ENCODE results near the gene SRP54. TPM values are rescaled to one million over a fixed set of nuclear protein-coding genes. Genes with fewer than 3 reads are reported as not detected.
"Not testable (repeated sequence)": the region's sequence is repeated elsewhere in the genome, so short reads cannot be mapped to it uniquely, and the experiment has no call there.

Gene SRP54
- total RNA-seq, 2 donors from 2014 or later = 28.6 to 38.2 TPM

DNA sequence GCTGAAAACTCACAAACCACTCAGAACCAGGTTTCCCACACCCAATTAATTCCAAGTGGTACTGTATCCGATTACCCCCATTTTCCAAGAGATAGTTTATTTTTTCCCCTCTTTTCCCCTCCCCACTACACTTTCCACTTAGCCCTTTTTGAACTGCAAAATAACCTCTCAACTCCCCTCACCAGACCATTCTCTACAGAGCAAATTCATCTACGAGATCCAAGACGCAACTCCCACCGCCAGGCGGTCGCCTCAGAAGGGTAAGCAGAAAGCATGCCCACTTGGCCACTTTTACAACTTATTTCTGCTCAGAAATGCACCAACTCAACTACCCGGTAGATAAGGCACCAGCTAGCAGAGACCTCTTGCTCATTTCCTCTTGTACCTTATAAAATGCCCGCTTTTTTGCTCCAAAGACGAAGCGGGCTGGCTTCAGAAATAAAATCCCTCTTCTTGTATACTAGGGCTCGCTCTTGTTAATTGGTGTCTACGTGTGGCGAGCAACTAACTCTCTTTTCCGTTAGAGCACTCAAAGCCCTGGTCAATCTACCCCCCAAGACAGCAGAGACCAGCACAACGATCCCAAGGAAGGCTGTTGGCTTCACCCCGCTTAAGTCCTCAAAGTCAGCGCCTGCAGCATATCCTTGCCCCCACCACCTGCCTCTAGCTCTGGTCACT is 910 bp upstream of the SRP54 start:
- intact Hi-C loops (cut with DNase I) = loop anchor here (2.0 to 10.0 kb wide), 2 partner anchors 107 to 109 kb away; partner anchors contain the start of gene BAZ1A (in 1 of the 2)
- DNase-seq (no peak), ATAC-seq (peak; percentile 19 to 42)

GRCh38 chr14:34983148-34983760 is 462 bp downstream of the SRP54 start:
- DNase-seq (no peak), ATAC-seq (peak; percentile 10 to 46)
- intact Hi-C loops (cut with DNase I) = loop anchor here (2.0 to 10.0 kb wide), 2 partner anchors 108 to 110 kb away; partner anchors contain the start of gene BAZ1A (in 1 of the 2)

- DNase-seq (no peak), ATAC-seq (no peak)
- intact Hi-C loops (cut with DNase I) = loop anchor here (2.0 to 10.0 kb wide), 2 partner anchors 109 to 111 kb away; partner anchors contain the start of gene BAZ1A (in 1 of the 2)
Measured at GRCh38 chr14:34983786-34984185, 994 bp downstream of the SRP54 start.

- intact Hi-C loops (cut with DNase I) = loop anchor here in 1 of 2 donors (10.0 kb wide), 1 partner anchor 111 kb away; the partner anchor contains the start of gene BAZ1A
- DNase-seq (no peak), ATAC-seq (no peak)
Measured at GRCh38 chr14:34985740-34986139, 2.9 kb downstream of the SRP54 start.

DNA sequence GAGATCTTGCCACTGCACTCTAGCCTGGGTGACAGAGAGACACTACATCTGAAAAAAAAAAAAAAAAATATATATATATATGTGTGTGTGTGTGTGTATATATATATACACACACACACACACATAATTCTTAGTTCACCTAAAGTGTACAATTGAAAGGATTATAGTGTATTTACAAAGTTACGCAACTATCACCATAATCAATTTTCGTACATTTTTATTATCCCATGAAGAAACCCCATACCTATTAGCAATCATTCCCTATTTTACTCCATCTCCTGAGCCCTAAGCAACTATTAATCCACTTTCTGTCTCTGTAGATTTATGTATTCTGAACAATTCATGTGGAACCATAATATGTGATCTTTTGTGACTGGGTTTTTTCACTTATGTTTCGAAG is 4.4 kb downstream of the SRP54 start:
- intact Hi-C loops (cut with DNase I) = loop anchor here in 1 of 2 donors (10.0 kb wide), 1 partner anchor 112 kb away; the partner anchor contains the start of gene BAZ1A
- ATAC-seq = no peak
- no peak for DNase-seq

DNA sequence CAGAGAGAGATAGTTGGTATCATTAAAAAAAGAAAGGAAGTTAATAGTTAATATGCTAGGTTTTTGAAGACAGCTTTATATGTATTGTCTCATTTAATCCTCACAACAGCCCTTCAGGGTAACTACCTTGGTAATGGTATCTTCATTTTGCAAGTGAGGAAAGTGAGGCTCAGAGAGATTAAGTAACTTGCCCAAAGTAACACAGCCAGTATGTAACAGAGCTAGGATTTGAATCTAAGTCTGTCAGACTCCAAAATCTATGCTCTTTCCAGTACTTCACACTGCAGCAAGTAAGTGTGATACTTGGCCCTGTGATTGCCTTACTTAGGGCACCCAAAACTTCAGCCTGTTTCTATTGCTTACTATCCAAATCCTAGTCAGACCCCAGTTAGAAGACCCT is 7.0 kb downstream of the SRP54 start:
- intact Hi-C loops (cut with DNase I) = loop anchor here in 1 of 2 donors (10.0 kb wide), 1 partner anchor 115 kb away; the partner anchor contains the start of gene BAZ1A

DNA sequence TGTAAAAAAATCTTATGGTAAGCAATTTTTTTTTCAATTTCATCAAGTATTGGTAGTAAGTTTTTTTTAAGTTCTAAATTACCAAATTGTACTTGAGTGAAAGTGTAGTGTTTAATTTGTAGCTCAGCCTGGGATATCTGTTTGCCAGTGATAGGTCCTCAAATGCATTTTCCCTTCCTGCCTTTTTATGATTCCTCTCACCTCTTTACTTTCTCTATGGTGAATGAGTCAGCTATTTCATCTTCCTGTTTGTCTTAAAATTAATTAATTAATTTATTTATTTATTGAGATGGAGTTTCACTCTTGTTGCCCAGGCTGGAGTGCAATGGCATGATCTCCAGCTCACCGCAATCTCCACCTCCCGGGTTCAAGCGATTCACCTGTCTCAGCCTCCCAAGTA is 10.6 kb downstream of the SRP54 start:
- DNase-seq (no peak), ATAC-seq (no peak)
- intact Hi-C loops (cut with DNase I) = no loop called here

More for the DNA sequence above, 7.0 kb downstream of the SRP54 start:
- ATAC-seq (no peak), DNase-seq (no peak)

GRCh38 chr14:34994668-34995067 is 11.9 kb downstream of the SRP54 start:
- no peak for ATAC-seq
- intact Hi-C loops (cut with DNase I) = no loop called here
- no peak for DNase-seq

GRCh38 chr14:34997762-34998161 is 15.0 kb downstream of the SRP54 start:
- DNase-seq (no peak), ATAC-seq (no peak)
- intact Hi-C loops (cut with DNase I) = no loop called here

DNA sequence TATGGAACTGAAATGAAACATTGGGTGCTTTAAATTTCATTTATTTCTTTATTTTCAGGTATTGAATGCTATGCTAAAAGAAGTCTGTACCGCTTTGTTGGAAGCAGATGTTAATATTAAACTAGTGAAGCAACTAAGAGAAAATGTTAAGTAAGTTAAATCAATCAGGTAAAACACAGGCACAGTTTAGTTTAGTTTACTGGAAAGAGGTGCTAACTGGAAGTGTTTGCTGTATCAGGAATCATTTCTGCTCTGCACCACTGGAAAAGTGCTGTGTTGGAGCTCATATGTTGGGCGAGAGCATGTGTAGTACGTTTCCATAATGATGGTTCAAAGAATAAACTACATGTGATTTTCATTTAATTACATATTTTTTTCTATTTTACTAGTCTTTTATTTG is 16.7 kb downstream of the SRP54 start:
- ATAC-seq (no peak), DNase-seq (no peak)
- intact Hi-C loops (cut with DNase I) = no loop called here

DNA sequence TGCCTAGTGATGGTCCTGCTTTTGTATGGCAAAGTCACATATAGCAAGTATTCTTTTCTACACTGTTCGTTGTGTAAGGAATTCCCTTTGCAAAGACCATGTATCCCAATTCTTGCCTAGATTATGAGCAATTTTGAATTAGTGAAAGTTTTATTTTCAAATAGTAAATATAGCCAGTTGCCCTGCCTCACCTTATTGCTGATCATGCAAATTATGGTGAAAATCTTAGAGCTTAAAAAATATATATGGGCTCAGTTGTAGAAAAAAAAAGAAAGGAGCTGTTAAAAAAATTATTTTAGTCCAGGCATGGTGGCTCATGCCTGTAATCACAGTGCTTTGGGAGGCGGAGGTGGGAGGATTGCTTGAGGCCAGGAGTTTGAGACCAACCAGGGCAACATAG is 18.8 kb downstream of the SRP54 start:
- DNase-seq = no peak
- intact Hi-C loops (cut with DNase I) = no loop called here
- ATAC-seq = no peak

- intact Hi-C loops (cut with DNase I) = no loop called here
- ATAC-seq (no peak), DNase-seq (no peak)
Measured at GRCh38 chr14:35004839-35005238, 22.0 kb downstream of the SRP54 start.

GRCh38 chr14:35016568-35016967 is 33.8 kb downstream of the SRP54 start:
- DNase-seq (no peak), ATAC-seq (no peak)
- intact Hi-C loops (cut with DNase I) = no loop called here

DNA sequence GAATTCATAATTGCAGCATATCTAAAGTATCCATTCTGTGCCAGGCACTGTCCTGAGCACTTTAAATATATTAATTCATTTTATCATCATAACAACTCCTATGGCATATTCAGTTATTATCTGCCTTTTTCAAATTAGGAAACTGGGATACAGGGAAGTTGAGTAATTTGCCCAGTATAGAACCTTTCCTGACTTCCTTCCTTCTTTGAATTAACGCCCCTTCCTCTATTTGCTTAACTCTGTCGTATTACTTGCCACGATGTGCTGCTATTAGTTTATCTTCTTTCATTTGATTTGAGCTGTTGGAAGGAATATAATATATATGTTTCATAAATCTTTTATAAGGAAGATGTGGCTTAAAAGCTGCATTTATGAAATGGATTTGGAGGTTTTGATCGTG is 37.9 kb downstream of the SRP54 start:
- intact Hi-C loops (cut with DNase I) = no loop called here
- ATAC-seq (no peak), DNase-seq (no peak)

GRCh38 chr14:35028435-35028834 is 45.6 kb downstream of the SRP54 start:
- ATAC-seq (no peak), DNase-seq (no peak)
- intact Hi-C loops (cut with DNase I) = no loop called here

DNA sequence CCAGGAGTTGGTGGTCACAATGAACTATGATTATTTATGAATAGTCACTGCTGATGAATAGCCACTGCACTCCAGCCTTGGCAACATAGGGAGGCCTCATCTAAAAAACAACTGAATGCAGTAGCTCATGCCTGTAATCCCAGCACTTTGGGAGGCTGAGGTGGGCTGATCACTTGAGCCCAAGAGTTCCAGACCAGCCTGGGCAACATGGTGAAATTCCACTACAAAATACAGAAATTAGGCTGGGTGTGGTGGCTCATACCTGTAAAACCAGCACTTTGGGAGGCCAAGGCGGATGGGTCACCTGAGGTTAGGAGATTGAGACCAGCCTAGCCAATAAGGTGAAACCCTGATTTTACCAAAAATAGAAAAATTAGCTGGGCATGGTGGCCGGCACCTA is 49.8 kb downstream of the SRP54 start:
- ATAC-seq (no peak), DNase-seq (no peak)
- intact Hi-C loops (cut with DNase I) = no loop called here

DNA sequence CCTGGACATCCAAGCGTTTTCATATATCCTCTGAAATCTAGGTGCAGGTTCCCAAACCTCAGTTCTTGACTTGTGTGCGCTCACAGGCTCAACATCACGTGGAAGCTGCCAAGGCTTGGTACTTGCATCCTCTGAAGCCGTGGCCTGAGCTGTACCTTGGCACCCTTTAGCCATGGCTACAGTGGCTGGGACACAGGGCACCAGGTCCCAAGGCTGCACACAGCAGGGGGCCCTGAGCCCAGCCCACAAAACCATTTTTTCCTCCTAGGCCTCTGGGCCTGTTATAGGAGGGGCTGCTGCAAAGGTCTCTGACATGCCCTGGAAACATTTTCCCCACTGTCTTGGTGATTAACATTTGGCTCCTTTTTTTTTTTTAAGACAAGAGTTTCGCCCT is 51.6 kb downstream of the SRP54 start:
- no peak for ATAC-seq
- DNase-seq = no peak
- intact Hi-C loops (cut with DNase I) = no loop called here

DNA sequence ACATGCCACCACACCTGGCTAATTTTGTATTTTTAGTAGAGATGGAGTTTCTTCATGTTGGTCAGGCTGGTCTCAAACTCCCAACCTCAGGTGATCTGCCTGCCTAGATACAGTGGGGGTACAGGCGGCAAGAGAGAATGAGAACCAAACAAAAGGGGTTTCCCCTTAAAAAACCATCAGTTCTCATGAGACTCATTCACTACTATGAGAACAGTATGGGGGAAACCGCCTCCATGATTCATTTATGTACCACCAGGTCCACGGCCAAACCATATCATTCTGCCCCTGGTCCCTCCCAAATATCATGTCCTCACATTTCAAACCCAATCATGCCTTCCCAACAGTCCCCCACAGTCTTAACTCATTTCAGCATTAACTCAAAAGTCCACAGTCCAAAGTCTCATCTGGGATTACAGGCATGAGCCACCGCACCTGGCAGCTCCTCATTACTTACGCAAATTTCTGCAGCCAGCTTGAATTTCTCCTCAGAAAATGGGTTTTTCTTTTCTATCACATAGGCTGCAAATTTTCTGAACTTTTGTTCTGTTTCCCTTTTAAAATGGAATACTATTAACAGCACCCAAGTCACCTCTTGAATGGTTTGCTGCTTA is 52.3 kb downstream of the SRP54 start:
- intact Hi-C loops (cut with DNase I); ATAC-seq; DNase-seq: not testable (repeated sequence)

GRCh38 chr14:35038312-35038711 is 55.5 kb downstream of the SRP54 start:
- DNase-seq; intact Hi-C loops (cut with DNase I); ATAC-seq: not testable (repeated sequence)

DNA sequence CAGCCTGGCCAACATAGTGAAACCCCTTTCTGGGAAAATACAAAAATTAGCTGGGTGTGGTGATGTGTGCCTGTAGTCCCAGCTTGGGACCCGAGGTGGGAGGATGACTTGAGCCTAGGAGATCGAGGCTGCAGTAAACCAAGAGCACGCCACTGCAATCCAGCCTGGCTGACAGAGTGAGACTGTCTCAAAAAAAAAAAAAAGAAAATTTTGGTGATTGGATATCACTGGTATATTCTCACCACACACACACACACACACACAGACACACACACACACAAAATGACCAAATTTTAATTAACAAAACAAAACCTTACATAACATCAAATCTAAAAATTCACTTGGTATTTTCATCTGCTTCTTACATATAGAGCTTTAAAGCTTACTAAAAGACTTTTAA is 59.8 kb downstream of the SRP54 start:
- intact Hi-C loops (cut with DNase I) = no loop called here
- ATAC-seq (no peak), DNase-seq (no peak)

All from left cardiac atrium (tissue), 4 donors.